GM19328 (cell line): Measurements from ENCODE around the gene IFIT2.
"Not testable (repeated sequence)": the region's sequence is repeated elsewhere in the genome, so short reads cannot be mapped to it uniquely, and the experiment has no call there.

Source experiments
- ATAC-seq: cut with Tn5 transposase; IDR thresholded peaks from one replicate; pipeline ENCODE4 v1.9.1; 2021; ENCODE audit warnings: mild to moderate bottlenecking, moderate library complexity; ENCODE audit not compliant: unreplicated experiment

The IFIT2 gene

GRCh38 chr10:89306434-89307268 lies 4.8 kb downstream of the IFIT2 start:
- no peak for ATAC-seq

DNA sequence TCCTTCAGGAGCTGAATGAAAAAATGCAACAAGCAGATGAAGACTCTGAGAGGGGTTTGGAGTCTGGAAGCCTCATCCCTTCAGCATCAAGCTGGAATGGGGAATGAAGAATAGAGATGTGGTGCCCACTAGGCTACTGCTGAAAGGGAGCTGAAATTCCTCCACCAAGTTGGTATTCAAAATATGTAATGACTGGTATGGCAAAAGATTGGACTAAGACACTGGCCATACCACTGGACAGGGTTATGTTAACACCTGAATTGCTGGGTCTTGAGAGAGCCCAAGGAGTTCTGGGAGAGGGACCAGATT lies 5.4 kb downstream of the IFIT2 start:
- ATAC-seq, result no peak

- no peak for ATAC-seq
Observed at GRCh38 chr10:89308266-89308665, 6.4 kb downstream of the IFIT2 start.

- ATAC-seq, result no peak
Observed at GRCh38 chr10:89308736-89309135, 6.9 kb downstream of the IFIT2 start.

DNA sequence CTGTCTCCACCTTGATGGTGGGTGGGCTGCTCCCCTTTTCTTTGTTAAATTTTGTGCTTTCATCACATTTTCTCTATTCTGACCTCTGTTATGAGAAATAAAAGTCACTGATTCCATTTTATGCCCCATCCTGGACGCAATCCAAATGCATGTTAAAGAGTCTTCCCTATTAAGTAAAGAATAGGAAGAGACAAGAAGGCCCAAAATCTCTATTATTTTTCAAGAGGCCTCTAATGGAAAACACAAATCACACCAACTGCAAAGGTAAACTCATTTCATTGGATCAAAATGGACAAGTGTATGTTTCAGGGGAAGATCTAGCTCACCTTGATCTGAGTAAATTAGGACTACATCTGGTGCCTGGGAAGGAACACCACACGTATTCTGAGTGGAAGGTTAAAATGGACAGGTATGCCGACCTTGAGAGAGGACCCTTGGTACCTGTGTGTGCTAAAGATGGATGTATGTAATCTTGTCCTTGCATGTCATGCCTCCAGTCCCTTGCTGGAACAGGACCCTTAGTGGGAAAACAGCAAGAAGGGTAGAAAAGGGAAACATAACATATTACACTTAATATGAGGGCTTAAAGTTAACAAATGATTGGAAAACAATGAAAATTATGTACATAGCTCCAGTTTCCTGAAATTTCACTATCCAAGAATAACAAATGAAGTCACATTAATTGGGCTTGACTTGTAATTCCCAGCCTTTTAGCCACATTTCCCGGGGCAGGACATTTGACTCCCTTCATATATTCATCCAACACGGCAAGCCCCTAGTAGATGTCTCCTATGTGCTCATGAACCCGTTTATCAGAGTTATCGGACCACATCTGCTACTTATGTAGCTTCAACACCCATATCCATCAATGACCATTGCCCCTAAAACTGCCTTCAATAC lies 7.6 kb downstream of the IFIT2 start:
- no peak for ATAC-seq

DNA sequence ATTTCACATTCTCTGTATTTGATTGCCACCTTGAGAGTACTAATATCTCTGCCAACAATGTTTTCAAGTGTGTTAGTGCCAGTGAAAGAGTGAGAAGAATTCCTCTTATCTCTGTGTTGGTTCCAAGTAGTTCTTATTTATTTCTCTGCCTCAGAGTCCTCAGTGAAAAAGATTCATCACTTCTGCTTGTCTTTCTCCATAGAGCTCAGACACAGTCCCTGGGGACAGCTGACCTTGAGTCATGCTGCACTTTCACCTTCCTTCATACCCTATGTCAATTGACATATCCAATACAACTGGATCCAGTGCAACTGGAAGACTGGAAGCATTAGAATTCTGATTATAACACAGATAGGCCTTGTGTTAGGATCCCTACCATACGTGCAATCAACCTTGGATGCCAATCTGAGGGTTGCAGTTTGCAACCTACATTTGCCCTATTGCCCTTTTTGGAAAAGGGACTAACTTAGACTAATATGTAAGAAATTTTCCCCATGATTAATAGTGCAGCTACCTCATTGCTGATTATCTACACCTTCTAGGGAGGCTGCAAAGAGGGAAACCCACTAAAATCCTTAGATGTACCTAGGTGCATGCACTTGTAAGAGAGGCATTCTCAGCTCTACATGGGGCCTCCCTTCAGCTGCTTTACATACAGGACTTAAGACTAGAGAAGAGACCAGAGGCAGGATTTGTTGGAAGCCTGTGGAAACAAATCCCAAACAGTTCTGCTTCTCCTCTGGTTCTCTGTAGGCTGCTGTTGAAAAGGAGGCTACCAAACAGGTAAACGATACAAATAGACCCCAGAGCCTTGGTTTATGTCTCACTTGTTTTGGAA lies 8.4 kb downstream of the IFIT2 start:
- ATAC-seq, result no peak

GRCh38 chr10:89312973-89313372 lies 11.1 kb downstream of the IFIT2 start:
- ATAC-seq, result no peak

DNA sequence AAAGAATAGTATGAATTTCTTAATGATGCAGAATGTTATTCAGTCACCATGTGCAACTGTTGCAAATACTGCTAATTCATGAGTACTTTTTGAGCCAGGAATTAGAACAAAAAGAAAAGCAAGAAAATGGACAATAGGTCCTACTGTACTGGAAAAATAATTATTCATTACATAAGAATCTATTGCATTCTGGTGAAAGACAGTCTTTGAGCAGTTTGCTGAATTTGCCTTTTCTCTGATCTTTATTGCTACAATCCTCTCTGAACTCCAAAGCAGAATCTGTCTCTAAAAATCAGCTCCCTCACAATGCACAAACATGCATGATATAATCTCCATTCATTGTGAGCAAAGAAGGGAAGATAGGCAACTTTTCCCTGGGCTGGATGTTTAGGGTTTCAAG lies 12.8 kb downstream of the IFIT2 start:
- ATAC-seq, result no peak

DNA sequence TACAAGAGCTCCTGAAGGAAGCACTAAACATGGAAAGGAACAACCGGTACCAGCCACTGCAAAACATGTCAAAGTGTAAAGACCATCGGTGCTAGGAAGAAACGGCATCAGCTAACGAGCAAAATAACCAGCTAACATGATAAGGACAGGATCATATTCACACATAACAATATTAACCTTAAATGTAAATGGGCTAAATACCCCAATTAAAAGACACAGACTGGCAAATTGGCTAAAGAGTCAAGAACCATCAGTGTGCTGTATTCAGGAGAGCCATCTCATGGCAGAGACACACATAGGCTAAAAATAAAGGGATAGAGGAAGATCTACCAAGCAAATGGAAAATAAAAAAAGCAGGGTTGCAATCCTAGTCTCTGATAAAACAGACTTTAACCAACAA lies 16.2 kb downstream of the IFIT2 start:
- not testable (repeated sequence) for ATAC-seq

DNA sequence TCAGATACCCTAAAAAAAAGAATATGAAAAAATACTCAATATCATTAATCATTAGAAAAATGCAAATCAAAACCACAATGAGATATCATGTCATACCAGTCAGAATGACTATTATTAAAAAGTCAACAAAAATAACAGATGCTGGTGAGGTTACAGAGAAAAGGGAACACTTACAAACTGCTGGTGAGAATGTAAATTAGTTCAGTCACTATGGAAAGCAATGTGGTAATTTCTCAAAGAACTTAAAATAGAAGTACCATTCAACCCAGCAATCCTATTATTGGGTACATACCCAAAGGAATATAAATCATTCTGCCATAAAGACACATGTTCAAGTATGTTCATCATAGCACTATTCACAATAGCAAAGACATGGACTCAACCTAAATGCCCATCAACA lies 23.2 kb downstream of the IFIT2 start:
- ATAC-seq, result not testable (repeated sequence)

GRCh38 chr10:89325856-89326255 lies 24.0 kb downstream of the IFIT2 start:
- ATAC-seq, result not testable (repeated sequence)

GRCh38 chr10:89327803-89328441 lies 26.1 kb downstream of the IFIT2 start, which contains the start of gene IFIT3:
TSS of gene IFIT3 (plus strand) at chr10:89327997. CDS start at chr10:89328074, 77 bp downstream.
- ATAC-seq, result peak; percentile 39

GRCh38 chr10:89329151-89329550 lies 27.3 kb downstream of the IFIT2 start:
- ATAC-seq, result no peak

- ATAC-seq, result not testable (repeated sequence)
Observed at GRCh38 chr10:89330014-89330413, 28.2 kb downstream of the IFIT2 start.

DNA sequence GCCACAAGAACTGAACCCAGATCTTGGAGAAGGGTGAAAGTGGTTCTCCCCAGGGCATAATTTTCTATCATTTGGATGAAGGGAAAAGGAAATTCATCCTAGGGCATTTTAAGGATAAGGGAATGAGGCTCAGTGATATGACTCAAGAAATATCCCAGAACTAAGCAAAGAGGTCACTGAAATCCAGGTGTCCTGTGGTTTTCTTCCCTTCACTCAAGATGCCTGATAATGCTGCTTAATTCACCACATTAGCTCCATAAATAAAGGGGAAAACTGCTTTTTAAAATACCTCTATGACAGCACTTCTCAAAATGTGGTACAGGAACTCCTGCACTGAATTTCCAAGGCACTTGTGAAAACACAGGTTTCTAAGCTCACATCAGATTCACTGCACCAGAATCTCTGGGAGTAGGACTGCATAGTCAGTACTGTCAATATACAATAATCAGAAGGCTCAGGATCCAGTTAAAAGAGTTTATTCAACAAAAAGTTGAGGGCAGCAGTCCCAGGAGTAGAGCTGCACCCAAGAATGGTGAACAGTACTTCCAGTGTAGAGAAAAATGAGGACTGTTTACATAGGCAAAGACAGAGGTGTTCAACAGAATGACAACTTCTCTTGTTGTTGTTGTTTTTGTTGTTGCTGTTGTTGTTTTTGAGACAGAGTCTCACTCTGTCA lies 28.8 kb downstream of the IFIT2 start:
- no peak for ATAC-seq

- ATAC-seq, result not testable (repeated sequence)
Observed at GRCh38 chr10:89331487-89332122, 29.8 kb downstream of the IFIT2 start.

- peak; percentile 38 for ATAC-seq
Observed at GRCh38 chr10:89332123-89332633, 30.3 kb downstream of the IFIT2 start.

- ATAC-seq, result no peak
Observed at GRCh38 chr10:89335226-89335625, 33.4 kb downstream of the IFIT2 start.

GRCh38 chr10:89336241-89336640 lies 34.4 kb downstream of the IFIT2 start:
- no peak for ATAC-seq
